ENCODE data around the gene NEU1. TPM values are rescaled to one million over a fixed set of nuclear protein-coding genes. Genes with fewer than 3 reads are reported as not detected.
A peak's percentile ranks its signal among the peaks of the same experiment; 100 is the strongest.

Gene NEU1
- total and polyA plus RNA-seq, 2 of the 8 experiments (the other 6 are each of a cell fraction or from before 2014, with no cell fraction given) = 41.2 to 72.1 TPM

DNA sequence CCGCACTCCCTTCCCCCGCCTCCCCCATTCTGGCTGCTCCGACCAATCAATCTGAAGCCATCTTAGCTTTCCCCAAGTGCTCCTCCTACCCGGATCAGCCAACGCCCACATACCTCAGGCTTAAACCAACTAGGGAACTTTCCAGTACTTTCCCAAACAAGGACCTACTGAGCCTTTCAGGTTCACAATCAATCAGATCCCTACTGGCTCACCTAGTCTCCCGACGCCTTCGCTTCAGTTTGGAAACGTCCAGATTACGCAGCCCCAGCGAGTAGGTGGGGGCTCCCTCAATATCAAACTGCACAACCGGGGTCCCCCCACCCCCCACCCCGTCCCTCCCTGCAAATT lies 48.0 kb downstream of the NEU1 start (continued):
- peak; percentile 28 to 76 for TF ChIP-seq SIN3A (conservative IDR thresholded peaks at IDR 0.05 in 1 of 2, IDR thresholded peaks at IDR 0.05 in 1 of 2; ENCODE audit: low read depth in 1 of 2, low read length in 2 of 2)
